Body of pancreas (tissue), 4 donors: ENCODE measurements around the gene IQCE. TPM values are rescaled to one million over a fixed set of nuclear protein-coding genes. Genes with fewer than 3 reads are reported as not detected.

Source experiments
- ATAC-seq: fragments of 150-250 bp; one replicate; pipeline ENCODE4 v1.9.1; 2016
- DNase-seq, 4 donors: peaks; one replicate each; pipeline ENCODE4 v3.0.0-alpha.2; 2019
- H3K27ac ChIP-seq, 4 donors: fragments of 200-600 bp; sonication (generic); 1 replicate in 3 of 4; 2 replicates in 1 of 4; pipeline versions ENCODE4 v1.5.1 to v1.6.1; 2016 to 2019; ENCODE audit warnings: mild to moderate bottlenecking in 1 of 4, mixed read lengths in 1 of 4, moderate library complexity in 1 of 4
- H3K27me3 ChIP-seq, 2 donors: fragments of 200-600 bp; sonication (generic); one replicate each; pipeline ENCODE4 v1.6.0; 2016; ENCODE audit warnings: mild to moderate bottlenecking in 1 of 2
- H3K36me3 ChIP-seq, 2 donors: fragments of 200-600 bp; sonication (generic); replicated peaks in 1 of 2; 2 replicates each; pipeline ENCODE4 v1.5.1; 2016; ENCODE audit warnings: low read depth in 2 of 2; ENCODE audit not compliant: insufficient read depth in 1 of 2
- H3K4me1 ChIP-seq: fragments of 200-600 bp; sonication (generic); one replicate; pipeline ENCODE4 v1.6.0; 2016
- H3K4me3 ChIP-seq, 2 donors: fragments of 200-600 bp; sonication (generic); 1 replicate in 1 of 2; 2 replicates in 1 of 2; pipeline ENCODE4 v1.5.1; 2016 to 2019
- H3K9me3 ChIP-seq, 3 donors: fragments of 200-600 bp; sonication (generic); 1 replicate in 2 of 3; 2 replicates in 1 of 3; pipeline ENCODE4 v1.5.1; 2016
- CTCF ChIP-seq, 7 experiments: fragments of 450-650 bp in 4 of 7; fragments of 200-600 bp in 3 of 7; sonication (generic) in 3 of 7; IDR thresholded peaks; one replicate each; pipeline ENCODE4 v1.5.1; 2016 to 2019; ENCODE audit warnings: antibody characterized with exemption in 7 of 7
- POLR2A ChIP-seq, 3 donors: fragments of 450-650 bp; IDR thresholded peaks; one replicate each; pipeline ENCODE4 v1.6.1; 2016; ENCODE audit warnings: antibody characterized with exemption in 3 of 3, mild to moderate bottlenecking in 2 of 3
- WGBS, 2 donors: methylation state at CpG; one replicate each; pipeline ENCODE4 v1.1.5; 2017; 5-methylcytosine and 5-hydroxymethylcytosine counted together
- intact Hi-C: fragments of 100-400 bp; cut with DNase I; formaldehyde crosslinking; loops from one replicate; pipeline ENCODE4 v1.15.1; 2023
- total RNA-seq, 2 donors: library from RNA; depleted of rRNA; stranded (reverse); fragments of >200 nt; gene quantifications; one replicate each; pipeline ENCODE4 v1.1.0, GENCODE V29; 2016

IQCE gene
- total RNA-seq, 2 donors from 2014 or later = 7.8 to 73.2 TPM

GRCh38 chr7:2545746-2546425 lies 12.9 kb upstream of the IQCE start:
- Histone ChIP-seq H3K27ac (no peak overlapping the region), H3K9me3 (no peaks in the 10 kb centered on the region), H3K4me3 (no peak overlapping the region), H3K27me3 (no peaks in the 10 kb centered on the region), H3K4me1 (no peaks in the 10 kb centered on the region), H3K36me3 (peaks cover 4 to 32% of the 10 kb centered on the region in 2 donors)
- WGBS, 2 donors = 91 to 96% methylated on average over 18 to 19 of the region's 20 CpGs
- TF ChIP-seq CTCF (IDR thresholded peaks at IDR 0.05) = no peak
- no peak for TF ChIP-seq POLR2A (IDR thresholded peaks at IDR 0.05)
- DNase-seq (no peak), ATAC-seq (no peak)
- intact Hi-C loops = no loop called here

GRCh38 chr7:2546776-2547586 lies 11.8 kb upstream of the IQCE start:
- Histone ChIP-seq H3K27ac (no peak overlapping the region), H3K4me3 (no peak overlapping the region), H3K36me3 (peaks cover 4 to 25% of the 10 kb centered on the region in 2 donors), H3K27me3 (no peaks in the 10 kb centered on the region), H3K4me1 (no peaks in the 10 kb centered on the region), H3K9me3 (no peaks in the 10 kb centered on the region)
- ATAC-seq = no peak
- no peak for DNase-seq
- WGBS, 2 donors = 93 to 94% methylated on average over 18 to 31 of the region's 31 CpGs
- intact Hi-C loops = no loop called here
- TF ChIP-seq POLR2A (IDR thresholded peaks at IDR 0.05) (no peak), CTCF (IDR thresholded peaks at IDR 0.05) (no peak)

- no peak overlapping the region for H3K27ac ChIP-seq
- TF ChIP-seq CTCF (IDR thresholded peaks at IDR 0.05) = no peak
- TF ChIP-seq POLR2A (IDR thresholded peaks at IDR 0.05) = no peak
- DNase-seq = no peak
- WGBS, 2 donors = 85 to 87% methylated on average over 8 of the region's 8 CpGs
- H3K4me1 ChIP-seq = peaks cover 23% of the 10 kb centered on the region
- no peak overlapping the region for H3K4me3 ChIP-seq
- no peak for ATAC-seq
- intact Hi-C loops = no loop called here
- H3K36me3 ChIP-seq = peaks cover 4 to 11% of the 10 kb centered on the region in 2 donors
- no peaks in the 10 kb centered on the region for H3K27me3 ChIP-seq
- H3K9me3 ChIP-seq = no peaks in the 10 kb centered on the region
These were observed 7.4 kb upstream of the IQCE start for GRCh38 chr7:2551418-2551817.

- Histone ChIP-seq H3K36me3 (peaks cover 2 to 4% of the 10 kb centered on the region in 2 donors), H3K9me3 (no peaks in the 10 kb centered on the region), H3K4me3 (no peak overlapping the region), H3K27me3 (no peaks in the 10 kb centered on the region), H3K27ac (no peak overlapping the region), H3K4me1 (peaks cover 27% of the 10 kb centered on the region)
- no peak for TF ChIP-seq CTCF (IDR thresholded peaks at IDR 0.05)
- no peak for TF ChIP-seq POLR2A (IDR thresholded peaks at IDR 0.05)
- intact Hi-C loops = no loop called here
- DNase-seq (no peak), ATAC-seq (no peak)
- 91 to 96% methylated on average over 10 of the region's 10 CpGs for WGBS, 2 donors
These were observed 5.7 kb upstream of the IQCE start for GRCh38 chr7:2553108-2553507.
